ENCODE data around the gene PSMD4.
A peak's percentile ranks its signal among the peaks of the same experiment; 100 is the strongest.

Gene PSMD4

DNA sequence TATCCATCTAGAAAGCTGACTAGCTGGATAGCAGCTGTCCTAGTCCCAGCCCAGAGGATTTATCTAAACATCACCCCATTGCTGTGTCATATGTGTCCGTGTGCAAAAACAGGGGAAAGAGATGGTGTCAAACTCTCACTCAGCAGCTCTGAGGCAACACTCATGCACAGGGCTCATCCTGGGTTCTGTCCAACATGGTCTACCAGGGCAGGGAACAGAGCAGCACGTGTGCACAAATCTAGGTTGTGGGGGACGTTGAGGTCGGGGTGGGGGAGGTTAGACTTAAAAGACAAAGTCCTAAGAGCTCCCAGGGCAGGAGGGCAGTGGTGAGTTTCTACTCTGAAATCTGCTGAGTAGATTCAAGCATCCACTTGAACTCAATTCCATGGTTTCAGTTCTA lies 56.5 kb downstream of the PSMD4 start:
- no peak for DNase-seq

DNA sequence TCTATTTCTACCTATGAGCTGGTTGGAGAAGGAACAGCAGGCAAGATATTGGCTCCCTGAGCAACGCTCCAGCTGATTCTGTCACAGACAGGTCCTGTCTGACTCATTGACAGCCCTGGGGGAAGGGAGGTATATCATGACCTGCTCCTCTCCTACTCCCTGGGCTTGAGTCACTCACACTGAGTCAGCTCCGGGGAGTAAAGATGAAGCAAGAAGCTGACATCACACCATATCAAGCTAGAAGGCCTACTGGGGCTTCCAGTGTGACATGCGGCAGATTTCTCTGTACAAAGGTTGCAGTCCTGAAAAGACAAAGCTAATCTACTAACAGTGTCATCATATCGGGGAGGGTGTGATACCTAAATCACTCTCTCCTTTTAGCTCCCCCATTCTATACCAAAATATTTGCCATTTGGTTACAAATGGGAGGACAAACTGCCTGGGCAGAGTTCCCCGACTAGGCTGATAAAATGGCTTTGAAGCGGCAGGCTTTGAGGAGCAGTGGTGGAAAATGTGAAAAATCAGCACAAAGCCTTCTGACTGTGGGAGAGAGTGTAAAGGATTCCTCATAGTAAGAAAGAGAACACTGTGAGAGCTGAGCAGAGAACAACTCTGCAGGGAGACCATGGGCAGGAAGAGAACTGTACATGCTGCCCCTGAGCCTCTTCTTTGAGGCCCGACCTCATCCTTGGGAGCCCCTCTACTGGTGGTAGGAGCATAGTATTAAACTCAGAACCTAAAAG lies 57.2 kb downstream of the PSMD4 start:
- peak; percentile 91 for DNase-seq

DNA sequence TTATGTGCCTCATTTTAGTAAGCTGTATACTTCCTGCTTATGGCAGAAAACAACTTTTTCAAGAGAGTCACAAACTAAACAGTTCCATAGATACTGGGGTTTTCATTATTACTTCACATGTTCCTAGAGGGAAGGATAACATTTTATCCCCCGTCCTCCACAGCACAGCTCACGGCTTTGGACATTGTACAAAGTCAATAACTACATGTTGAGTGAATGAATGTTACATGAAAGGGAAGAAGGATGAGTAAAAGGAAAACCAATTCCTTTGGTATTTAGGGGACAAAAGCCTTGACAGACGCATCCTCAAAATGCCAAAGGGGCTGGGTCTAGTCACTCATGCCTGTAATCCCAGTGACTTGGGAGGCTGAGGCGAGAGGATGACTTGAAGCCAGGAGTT lies 57.9 kb downstream of the PSMD4 start:
- no peak for DNase-seq

DNA sequence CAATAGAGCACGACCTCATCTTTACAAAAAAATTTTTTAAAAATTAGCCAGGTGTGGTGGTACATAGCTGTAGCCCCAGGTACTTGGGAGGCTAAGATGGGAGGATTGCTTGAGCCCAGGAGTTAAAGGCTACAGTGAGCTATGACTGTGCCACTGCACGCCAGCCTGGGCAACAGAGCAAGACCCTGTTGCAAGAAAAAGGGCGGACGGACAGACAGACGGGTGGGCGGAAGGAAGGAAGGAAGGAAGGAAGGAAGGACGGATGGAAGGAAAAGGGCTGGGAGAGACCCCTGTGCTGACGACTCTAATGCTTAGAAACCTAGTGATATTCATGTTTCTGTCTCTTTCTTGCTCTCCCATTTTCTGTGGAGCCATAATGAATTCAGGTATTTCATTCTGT lies 58.3 kb downstream of the PSMD4 start:
- DNase-seq, result no peak

DNA sequence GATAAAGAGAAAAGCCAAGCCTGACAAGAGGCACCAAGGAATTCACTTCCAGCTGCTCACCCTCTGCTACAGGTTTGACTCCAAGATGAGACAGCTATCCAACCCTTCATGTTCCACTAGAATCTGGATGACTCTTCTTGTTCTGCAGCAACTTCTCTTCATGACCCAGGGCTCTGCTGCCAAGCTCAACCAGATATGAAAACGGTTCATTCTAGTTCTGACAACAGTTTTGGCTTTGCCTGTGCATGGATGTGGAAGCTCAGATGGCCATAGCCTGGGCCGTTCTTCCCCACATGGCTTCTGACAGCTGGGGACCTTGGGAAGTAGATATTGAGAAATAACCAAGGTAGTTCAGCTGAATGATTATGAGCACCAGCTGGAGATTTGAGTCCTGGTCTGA lies 59.0 kb downstream of the PSMD4 start:
- DNase-seq, result no peak

DNA sequence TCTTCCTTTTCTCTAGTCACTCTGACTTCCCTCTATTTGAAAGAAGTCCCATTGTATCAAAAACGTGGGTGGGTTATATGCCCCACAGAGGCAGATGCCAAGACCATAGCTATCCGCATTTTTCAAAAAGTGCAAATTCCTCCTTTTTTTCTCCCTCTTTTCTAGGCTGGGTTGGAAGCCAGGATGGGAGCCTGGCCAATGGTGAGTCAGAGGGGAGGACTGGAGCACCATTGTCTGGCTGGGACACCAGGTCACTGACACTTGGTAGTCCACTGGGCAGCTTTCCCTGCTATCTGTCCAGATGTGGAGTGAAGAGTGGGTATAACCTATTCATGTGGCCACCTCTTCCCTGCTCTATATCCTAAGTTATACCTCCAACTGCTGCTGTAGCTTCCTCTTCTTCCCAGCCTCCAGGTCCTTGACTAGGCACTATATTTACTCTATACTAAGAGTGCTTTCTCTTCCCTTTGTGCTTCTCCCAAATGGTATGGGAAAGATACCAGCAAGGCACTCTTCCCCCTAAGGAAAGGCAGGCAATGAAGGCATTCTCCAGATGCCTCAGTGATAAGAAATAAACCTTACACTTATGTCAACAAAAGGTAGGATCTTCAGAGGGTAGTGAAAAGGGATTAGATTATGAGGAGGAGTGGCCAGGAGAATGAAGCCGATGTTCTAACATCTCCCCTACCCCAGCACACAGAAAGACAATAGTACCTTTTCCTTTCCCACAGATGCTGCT lies 59.8 kb downstream of the PSMD4 start:
- DNase-seq, result no peak

DNA sequence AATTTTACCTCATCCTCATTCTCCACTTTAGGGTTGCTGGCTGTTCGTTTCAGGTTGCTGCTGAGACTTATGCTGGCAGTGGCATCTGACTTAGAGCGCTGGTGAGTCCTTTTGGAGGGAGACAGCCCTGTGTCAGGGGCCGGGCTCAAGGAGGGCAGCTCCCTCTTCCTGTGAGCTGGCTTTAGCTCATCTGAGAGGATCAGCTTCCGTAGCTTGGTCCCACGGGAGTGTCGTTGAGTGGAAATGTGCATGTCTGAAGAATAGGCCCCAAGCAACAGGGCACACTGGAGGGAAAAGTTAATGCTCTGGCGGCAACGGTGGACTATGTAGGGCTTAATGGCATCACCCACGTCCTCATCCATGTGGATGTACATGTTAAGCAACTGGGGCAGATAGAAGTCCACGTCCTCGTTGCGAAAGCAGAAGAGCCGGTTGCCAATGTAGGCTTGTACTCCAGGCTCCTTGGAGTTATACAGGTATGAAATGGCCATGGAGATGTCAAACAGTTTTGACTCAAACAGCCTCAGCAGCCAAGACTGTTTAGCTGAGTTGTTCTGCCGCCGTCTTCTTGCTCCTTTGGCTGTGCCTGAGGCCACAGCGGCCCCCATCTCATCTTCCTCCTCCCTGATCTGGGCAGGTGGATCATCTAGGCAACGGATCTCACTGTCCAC lies 61.2 kb downstream of the PSMD4 start:
- DNase-seq, result no peak

All from activated effector memory CD4-positive, alpha-beta T cell treated with anti-CD3 and anti-CD28 coated beads, Interleukin-2, amount 50 U/mL, for 16 hours (primary cell).